GM18907 (cell line): ENCODE data around the gene CYSRT1.
A peak's percentile ranks its signal among the peaks of the same experiment; 100 is the strongest.
"Not testable (repeated sequence)": the region's sequence is repeated elsewhere in the genome, so short reads cannot be mapped to it uniquely, and the experiment has no call there.

Source experiments
- ATAC-seq: cut with Tn5 transposase; IDR thresholded peaks from one replicate; pipeline ENCODE4 v1.9.1; 2021; ENCODE audit warnings: mild to moderate bottlenecking, moderate library complexity; ENCODE audit not compliant: unreplicated experiment

CYSRT1 gene

GRCh38 chr9:137235424-137236237 is 10.7 kb downstream of the CYSRT1 start:
- no peak for ATAC-seq

- peak; percentile 23 for ATAC-seq
Observed at GRCh38 chr9:137236238-137236935, 11.4 kb downstream of the CYSRT1 start.

GRCh38 chr9:137236936-137237421 is 12.0 kb downstream of the CYSRT1 start:
- ATAC-seq: no peak

- no peak for ATAC-seq
Observed at GRCh38 chr9:137237759-137238726, 13.1 kb downstream of the CYSRT1 start.

- ATAC-seq: not testable (repeated sequence)
Observed at GRCh38 chr9:137239541-137240200, 14.7 kb downstream of the CYSRT1 start.

- ATAC-seq: peak; percentile 30
Observed at GRCh38 chr9:137240318-137240840, 15.4 kb downstream of the CYSRT1 start.

- ATAC-seq: peak; percentile 77
Observed at GRCh38 chr9:137240841-137241489, 16.0 kb downstream of the CYSRT1 start, which contains the start of gene TUBB4B. TUBB4B (plus strand) TSS chr9:137241287; CDS start chr9:137241361, 74 bp downstream.

GRCh38 chr9:137241490-137242268 is 16.7 kb downstream of the CYSRT1 start:
- ATAC-seq: peak; percentile 3

GRCh38 chr9:137242269-137243203 is 17.6 kb downstream of the CYSRT1 start:
- ATAC-seq: no peak

- ATAC-seq: not testable (repeated sequence)
Observed at GRCh38 chr9:137243266-137243625, 18.3 kb downstream of the CYSRT1 start.

- ATAC-seq: no peak
Observed at GRCh38 chr9:137243626-137244485, 18.9 kb downstream of the CYSRT1 start.

GRCh38 chr9:137244486-137245449 is 19.8 kb downstream of the CYSRT1 start:
- ATAC-seq: no peak

GRCh38 chr9:137245450-137246421 is 20.8 kb downstream of the CYSRT1 start:
- ATAC-seq: no peak

GRCh38 chr9:137247135-137247915 is 22.4 kb downstream of the CYSRT1 start:
- ATAC-seq: no peak
